ENCODE data around the gene GRID2IP. TPM values are rescaled to one million over a fixed set of nuclear protein-coding genes. Genes with fewer than 3 reads are reported as not detected.
A peak's percentile ranks its signal among the peaks of the same experiment; 100 is the strongest.

Gene GRID2IP
- total RNA-seq, 2 experiments from 2014 or later, result 0.18 to 0.23 TPM

- POLR2A ChIA-PET, result interaction anchor here (0.6 kb wide), 1 partner anchor 12 kb away, joined by 3 read pairs; no protein-coding TSS in a partner anchor
- no peak for TF ChIP-seq CTCF (IDR thresholded peaks at IDR 0.05)
- Mint-ChIP-seq H3K4me1 (ENCODE audit: low read depth) (peaks cover 11% of the 10 kb centered on the region), H3K27me3 (no peaks in the 10 kb centered on the region), H3K4me3 (no peak overlapping the region), H3K9me3 (no peaks in the 10 kb centered on the region), H3K36me3 (ENCODE audit: low read depth) (no peaks in the 10 kb centered on the region), H3K27ac (no peak overlapping the region)
- ATAC-seq (no peak), DNase-seq (no peak)
- CTCF ChIA-PET, result interaction anchor here (1.3 to 1.8 kb wide), 3 partner anchors 11 to 14 kb away, joined by 3 to 7 read pairs (median 4); no protein-coding TSS in a partner anchor
- intact Hi-C loops (cut with micrococcal nuclease), result no loop called here
Observed at GRCh38 chr7:6547400-6547799, 3.9 kb downstream of the GRID2IP start.

GRCh38 chr7:6546498-6547251, 4.6 kb downstream of the GRID2IP start:
- Mint-ChIP-seq H3K27ac (no peak overlapping the region), H3K4me1 (ENCODE audit: low read depth) (peaks cover 11% of the 10 kb centered on the region), H3K9me3 (no peaks in the 10 kb centered on the region), H3K27me3 (no peaks in the 10 kb centered on the region), H3K36me3 (ENCODE audit: low read depth) (no peaks in the 10 kb centered on the region), H3K4me3 (no peak overlapping the region)
- ATAC-seq, result no peak
- CTCF ChIA-PET, result interaction anchor here (1.1 to 1.4 kb wide), 3 partner anchors 12 to 31 kb away, joined by 3 to 4 read pairs (median 3); no protein-coding TSS in a partner anchor
- no peak for DNase-seq
- POLR2A ChIA-PET, result interaction anchor here (0.6 kb wide), 2 partner anchors 12 to 30 kb away, joined by 3 read pairs; no protein-coding TSS in a partner anchor
- intact Hi-C loops (cut with micrococcal nuclease), result no loop called here
- no peak for TF ChIP-seq CTCF (IDR thresholded peaks at IDR 0.05)

GRCh38 chr7:6545398-6546126, 5.7 kb downstream of the GRID2IP start:
- Mint-ChIP-seq H3K27ac (no peak overlapping the region), H3K4me1 (ENCODE audit: low read depth) (peaks cover 11% of the 10 kb centered on the region), H3K4me3 (no peak overlapping the region), H3K9me3 (no peaks in the 10 kb centered on the region), H3K27me3 (no peaks in the 10 kb centered on the region), H3K36me3 (ENCODE audit: low read depth) (no peaks in the 10 kb centered on the region)
- no peak for TF ChIP-seq CTCF (IDR thresholded peaks at IDR 0.05)
- no peak for DNase-seq
- POLR2A ChIA-PET, result no interaction called here
- intact Hi-C loops (cut with micrococcal nuclease), result no loop called here
- ATAC-seq, result peak; percentile 25
- CTCF ChIA-PET, result interaction anchor here (1.0 to 2.8 kb wide), 4 partner anchors 9 to 29 kb away, joined by 3 to 9 read pairs (median 3); no protein-coding TSS in a partner anchor

- no peak overlapping the region for H3K27ac Mint-ChIP-seq
- H3K4me3 Mint-ChIP-seq, result no peak overlapping the region
- POLR2A ChIA-PET, result no interaction called here
- TF ChIP-seq CTCF (IDR thresholded peaks at IDR 0.05), result no peak
- no peaks in the 10 kb centered on the region for H3K9me3 Mint-ChIP-seq
- peaks cover 13% of the 10 kb centered on the region for H3K27me3 Mint-ChIP-seq
- CTCF ChIA-PET, result no interaction called here
- H3K4me1 Mint-ChIP-seq (ENCODE audit: low read depth), result peaks cover 11% of the 10 kb centered on the region
- no peak for ATAC-seq
- DNase-seq, result no peak
- intact Hi-C loops (cut with micrococcal nuclease), result no loop called here
- no peaks in the 10 kb centered on the region for H3K36me3 Mint-ChIP-seq (ENCODE audit: low read depth)
Observed at GRCh38 chr7:6542368-6542767, 8.9 kb downstream of the GRID2IP start.
